Mesenteric fat pad (tissue), 1 donor: Measurements from ENCODE around the gene ZNHIT1. TPM values are rescaled to one million over a fixed set of nuclear protein-coding genes. Genes with fewer than 3 reads are reported as not detected.
A peak's percentile ranks its signal among the peaks of the same experiment; 100 is the strongest.
"Not testable (repeated sequence)": the region's sequence is repeated elsewhere in the genome, so short reads cannot be mapped to it uniquely, and the experiment has no call there.

Experiments used
- DNase-seq: peaks from one replicate; pipeline ENCODE4 v3.0.0-alpha.2; 2020; ENCODE audit warnings: low spot score
- total RNA-seq: library from RNA; stranded (reverse); fragmentation: NEBNext Ultra II Directional; extraction: Animal tissue kit (Norgen Biotek cat#: 25700); gene quantifications from one replicate; pipeline ENCODE4 v1.2.1, GENCODE V29; 2021
- donor health status: DM: yes; HTN: yes; CAD: no.

ZNHIT1 gene
- total RNA-seq, 1 donor from 2014 or later: 74.8 TPM

DNA sequence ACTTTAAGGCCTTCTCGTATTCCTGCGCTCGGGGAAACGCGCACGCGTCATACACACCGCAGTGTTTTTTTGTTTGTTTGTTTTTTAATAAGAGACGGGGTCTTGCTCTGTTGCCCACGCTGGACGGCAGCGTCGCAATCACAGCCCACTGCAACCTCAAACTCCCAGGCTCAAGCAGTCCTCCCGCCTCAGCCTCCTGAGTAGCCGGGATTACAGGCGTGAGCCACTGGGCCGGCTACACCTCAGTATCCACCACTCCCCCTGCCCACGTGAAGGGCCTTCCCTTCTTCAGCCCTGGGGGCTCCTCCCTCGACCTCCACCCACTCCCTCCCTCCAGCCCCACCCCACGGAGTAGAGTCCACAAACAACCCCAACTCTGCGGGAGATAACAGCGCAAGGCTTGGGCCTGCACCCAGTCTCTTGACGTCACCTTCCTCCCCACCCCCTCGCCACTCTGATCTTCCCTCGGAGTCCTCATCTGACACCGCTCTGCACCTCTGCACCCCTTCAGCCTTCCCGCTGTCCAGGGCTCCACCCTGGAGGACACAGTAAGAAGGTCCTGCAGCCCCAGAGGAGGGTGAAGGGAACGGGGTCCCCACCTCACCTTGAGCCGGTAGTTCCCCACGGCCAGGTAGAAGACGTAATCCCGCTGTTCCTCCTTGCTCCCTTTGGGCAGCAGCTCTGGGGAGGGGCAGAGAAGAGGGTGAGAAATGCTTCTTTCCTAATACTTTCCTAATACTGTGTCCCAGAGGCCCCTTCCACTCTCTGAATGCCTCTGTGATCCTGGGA, 22.5 kb downstream of the ZNHIT1 start:
- no peak for DNase-seq

DNA sequence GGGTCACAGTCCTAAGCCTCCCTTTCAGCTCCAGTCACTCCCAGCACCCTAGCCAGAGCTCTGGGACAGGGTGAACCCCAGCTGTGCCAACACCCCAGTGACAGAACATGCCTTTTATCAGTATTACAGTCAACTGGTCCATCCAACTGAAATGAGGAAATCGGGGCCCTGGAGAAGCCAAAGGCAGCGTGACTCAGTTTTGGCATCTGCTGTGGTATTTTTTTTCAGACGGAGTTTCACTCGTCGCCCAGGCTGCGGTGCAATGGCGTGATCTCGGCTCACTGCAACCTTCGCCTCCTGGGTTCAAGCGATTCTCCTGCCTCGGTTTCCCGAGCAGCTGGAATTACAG, 23.0 kb downstream of the ZNHIT1 start:
- DNase-seq: no peak

DNA sequence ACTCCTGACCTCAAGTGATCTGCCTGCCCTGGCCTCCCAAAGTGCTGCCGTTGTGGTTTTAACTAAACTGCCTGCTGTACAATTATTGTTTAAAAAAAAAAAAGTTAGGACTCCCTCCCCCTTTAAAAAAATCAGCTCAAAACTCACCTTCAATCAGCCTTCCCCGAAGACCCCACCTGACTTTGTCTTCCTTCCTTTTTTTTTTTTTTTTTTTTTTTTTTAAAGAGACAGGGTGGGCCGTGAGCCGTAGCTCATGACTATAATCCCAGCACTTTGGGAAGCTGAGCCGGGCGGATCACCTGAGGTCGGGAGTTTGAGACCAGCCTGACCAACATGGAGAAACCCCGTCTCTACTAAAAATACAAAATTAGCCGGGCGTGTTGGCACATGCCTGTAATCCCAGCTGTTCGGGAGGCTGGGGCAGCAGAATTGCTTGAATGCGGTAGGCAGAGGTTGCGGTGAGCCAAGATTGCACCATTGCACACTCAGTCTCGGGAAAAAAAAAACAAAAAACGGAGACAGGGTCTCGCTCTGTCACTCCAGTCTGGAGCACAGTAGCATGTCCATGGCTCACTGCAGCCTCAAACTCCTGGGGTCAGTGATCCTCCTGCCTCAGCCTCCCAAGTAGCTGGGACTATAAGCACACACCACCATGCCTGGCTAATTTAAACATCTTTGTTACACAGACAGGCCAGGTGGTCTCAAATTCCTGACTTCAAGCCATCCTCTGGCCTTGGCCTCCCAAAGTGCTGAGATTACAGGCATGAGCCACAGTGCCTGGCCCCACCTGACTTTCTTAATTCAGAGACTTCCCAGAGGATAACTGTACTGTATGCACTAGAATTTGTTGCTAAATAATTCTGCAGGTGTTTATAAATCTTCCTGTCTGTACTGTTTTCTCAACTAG, 23.7 kb downstream of the ZNHIT1 start:
- no peak for DNase-seq

DNA sequence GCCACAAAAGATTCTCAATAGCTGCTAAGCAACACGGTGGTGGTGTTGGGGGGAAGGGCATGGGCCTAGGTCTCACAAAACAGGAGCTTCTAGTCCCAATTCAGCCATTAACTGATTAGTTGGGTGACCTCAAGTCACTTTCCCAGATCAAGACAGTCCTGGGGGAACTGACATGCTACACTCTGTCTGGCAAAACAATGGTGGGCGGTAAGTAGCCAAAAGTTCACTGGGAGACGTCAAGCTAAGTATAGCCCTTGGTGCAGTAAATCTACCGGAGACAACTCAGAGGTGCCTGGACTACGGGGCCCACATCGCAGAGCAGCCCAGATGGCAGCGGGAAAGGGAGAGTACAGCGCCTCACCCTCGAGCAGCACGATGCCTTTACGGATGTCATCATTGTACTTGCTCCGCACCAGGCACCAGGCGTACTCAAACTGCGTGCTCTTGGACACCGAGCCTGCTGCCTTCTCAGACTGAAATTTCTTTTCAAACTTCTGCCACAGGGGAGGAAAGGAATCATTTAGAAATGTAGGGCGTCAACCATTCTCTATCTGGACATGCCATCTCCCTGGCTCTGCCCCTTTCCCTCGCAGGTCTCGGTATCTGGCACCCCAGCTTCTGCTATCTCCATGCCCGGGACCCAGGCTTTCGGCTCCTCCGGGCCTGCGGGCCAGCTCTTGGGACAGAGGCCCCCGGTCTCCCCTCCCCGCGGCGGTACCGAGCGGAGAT, 25.8 kb downstream of the ZNHIT1 start:
- peak; percentile 96 for DNase-seq

DNA sequence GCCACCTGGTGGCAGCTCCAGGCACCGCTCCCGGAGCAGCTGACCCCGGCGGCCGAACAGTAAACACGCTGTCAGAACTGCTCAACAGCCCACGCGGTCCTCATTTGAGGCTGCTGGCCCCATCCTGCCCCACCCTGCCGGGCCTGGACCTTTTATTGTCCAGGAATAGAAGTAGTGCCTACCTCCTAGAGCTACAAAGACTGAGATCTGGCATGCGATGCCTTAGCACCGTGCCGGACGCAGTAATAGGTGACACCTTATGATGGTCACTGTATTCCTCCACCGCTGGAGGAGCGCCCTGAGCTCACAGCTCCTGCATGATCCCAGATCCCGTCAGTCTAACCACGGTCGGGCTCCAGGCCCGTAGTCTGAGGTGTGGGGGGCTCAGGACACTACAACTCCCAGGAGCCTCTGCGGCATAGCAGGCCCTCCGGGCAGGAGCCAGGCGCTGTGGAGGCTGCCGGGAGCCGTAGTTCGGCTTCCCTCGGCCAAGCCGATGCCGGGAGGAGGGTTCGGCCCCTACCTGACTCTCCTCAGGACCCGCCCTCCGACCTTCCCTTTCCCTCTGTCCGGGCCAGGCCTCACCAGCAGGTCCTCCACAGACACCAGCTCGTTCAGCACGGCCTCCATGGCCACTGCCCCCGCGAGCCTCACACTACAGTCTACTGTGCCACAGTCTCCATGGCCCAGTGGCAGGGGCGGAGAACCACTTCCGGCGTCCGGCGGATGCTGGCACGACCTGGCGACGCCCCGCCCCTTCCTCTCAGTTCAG, 26.6 kb downstream of the ZNHIT1 start, which contains the start of gene FIS1:
TSS of gene FIS1 (minus strand) at position 707 of the 772 bp plus-strand sequence. CDS start at position 630, 77 bp downstream.
- DNase-seq: peak; percentile 98

DNA sequence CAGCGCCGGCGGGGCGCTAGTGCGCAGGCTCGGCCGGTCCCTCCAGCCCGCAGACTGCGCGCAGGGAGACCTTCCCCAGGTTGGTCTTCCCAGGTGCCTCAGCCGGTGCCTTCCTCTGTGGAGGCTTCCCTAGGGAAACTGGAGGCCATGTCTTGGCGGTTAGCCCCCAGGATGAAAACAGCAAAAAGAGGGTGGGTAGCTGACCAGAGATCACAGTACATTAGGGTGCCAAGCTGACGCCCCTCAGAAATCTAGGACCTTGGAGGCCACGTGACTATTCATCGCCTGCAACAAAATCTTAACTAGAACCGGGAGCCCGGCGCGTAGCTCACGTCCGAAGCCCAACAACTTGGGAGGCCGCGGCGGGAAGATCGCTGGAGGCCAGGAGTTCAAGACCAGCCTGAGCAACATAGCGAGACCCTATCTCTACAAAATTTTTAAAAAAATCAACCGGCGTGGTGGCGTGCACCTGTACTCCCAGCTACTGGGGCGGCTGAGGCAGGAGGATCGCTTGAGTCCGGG, 27.2 kb downstream of the ZNHIT1 start:
- no peak for DNase-seq

DNA sequence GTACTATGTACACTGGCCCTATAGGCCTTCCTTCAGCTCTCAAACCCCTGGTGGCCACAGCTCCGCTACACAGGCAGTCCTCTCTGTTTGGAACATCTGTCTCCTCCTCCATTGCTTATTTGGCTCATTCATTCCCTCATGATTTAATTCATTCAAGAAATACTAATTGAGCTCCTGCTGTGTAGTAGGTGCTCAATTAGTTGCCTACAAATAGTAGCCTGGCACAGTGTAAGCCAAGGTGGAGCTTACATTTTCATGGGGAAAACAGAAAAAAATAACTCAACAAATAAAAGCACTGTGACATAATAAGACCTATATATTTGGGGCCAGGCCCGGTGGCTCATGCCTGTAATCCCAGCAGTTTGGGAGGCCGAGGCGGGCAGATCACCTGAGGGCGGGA, 30.3 kb downstream of the ZNHIT1 start:
- no peak for DNase-seq

DNA sequence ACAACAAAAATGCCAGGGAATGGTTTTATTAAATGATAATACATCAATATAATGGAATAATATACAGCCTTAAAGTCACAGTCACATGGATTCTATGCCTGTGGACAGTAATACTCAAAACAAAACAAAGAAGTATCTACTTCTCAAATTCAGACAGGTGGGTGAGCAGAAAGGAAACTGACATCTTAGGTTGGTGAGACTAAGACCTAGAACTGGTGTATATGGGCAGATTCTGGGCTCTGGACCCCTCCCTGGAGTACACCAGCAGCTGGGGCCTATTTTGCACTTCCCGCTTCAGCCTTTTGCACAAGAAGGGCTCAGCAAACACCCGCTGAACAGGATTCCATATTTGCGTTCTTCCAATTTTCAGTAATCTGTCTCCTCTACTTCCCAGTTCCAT, 32.4 kb downstream of the ZNHIT1 start:
- DNase-seq: no peak

DNA sequence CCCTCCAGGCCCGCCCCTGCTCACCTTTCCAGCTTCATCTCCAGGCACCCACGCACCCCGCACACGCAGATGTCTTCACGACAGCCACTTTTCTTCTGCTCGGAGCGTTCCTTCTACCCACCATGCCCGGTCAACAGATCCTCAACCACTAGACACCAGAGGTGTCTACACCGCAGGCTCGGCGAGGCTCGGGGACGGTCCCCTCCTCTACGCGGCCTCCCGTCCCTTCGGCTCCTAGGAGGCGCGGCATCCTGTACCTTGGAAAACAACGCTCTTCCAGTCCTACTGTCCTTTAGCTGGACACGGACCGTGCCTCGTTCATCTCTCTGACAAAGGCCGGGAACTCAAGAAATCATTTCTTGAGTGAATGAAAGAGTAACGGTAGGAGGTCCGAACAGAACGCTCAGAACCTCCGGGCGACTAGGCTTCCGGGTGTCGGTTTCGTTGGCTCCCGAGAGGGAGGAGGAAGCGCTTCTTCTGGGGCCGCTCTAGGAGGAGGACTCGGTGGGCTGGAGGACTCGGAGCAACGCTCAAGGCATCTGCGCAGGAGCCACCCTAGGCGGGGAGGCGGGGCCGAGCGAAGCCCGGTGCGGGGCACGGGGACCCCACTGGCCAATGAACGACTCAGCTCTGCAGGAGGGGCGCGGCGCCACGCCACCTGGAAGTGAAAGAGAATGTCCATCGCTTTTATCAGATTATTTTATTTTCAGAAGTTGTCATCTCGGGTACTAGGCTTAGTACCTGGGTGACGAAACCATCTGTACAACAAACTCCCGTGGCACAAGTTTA, 34.1 kb downstream of the ZNHIT1 start:
- peak; percentile 99 for DNase-seq

DNA sequence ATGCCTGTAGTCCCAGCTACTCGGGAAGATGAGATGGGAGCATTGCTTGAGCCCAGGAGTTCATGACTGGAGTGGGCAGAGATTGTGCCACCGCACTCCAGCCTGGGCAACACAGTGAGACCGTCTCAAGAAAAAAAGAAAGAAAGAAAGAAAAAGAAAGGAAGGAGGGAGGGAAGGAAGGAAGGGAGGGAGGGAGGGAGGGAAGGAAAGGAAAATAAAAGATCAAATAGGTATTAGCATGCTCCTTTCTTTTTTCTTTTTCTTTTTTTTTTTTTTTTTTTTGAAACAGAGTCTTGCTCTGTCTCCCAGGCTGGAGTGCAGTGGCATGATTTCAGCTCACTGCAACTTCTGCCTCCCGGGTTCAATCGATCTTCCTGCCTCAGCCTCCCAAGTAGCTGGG, 35.2 kb downstream of the ZNHIT1 start:
- not testable (repeated sequence) for DNase-seq

DNA sequence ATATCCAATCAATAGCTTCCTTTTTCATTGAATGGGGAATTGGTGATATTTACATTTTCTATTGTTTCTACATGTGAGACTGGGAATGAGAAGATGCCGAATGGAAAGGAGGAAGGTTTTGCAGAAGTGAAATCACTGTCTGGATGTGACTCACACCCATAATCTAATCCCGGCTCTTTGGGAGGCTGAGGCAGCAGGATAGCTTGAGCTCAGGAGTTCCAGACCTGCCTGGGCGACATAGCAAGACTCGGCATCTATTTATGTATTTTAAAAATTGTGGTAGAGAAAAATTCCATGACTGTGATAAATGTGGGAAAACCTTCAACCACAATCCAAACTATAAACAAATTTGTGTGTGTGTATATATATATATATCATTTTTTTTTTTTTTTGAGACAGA, 37.8 kb downstream of the ZNHIT1 start:
- no peak for DNase-seq

DNA sequence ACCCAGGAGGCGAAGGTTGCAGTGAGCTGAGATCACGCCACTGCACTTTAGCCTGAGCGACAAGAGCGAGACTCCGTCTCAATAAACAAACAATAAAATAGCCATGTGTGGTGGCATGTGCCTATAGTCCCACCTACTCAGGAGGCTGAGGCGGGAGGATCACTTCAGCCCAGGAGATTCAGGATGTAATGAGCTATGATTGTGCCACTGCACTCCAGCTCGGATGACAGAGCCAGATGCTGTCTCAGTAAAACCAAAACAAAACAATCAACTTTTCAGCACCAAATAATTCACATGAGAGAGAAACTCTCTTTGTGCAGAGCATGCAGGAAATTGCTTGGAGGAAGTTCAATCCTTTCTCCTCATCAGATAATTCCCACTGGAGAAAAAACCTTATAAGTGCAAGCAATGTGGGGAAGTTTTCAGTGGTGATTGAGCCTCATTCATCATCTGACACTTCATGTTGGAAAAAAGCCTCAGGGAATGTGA, 40.3 kb downstream of the ZNHIT1 start:
- no peak for DNase-seq

DNA sequence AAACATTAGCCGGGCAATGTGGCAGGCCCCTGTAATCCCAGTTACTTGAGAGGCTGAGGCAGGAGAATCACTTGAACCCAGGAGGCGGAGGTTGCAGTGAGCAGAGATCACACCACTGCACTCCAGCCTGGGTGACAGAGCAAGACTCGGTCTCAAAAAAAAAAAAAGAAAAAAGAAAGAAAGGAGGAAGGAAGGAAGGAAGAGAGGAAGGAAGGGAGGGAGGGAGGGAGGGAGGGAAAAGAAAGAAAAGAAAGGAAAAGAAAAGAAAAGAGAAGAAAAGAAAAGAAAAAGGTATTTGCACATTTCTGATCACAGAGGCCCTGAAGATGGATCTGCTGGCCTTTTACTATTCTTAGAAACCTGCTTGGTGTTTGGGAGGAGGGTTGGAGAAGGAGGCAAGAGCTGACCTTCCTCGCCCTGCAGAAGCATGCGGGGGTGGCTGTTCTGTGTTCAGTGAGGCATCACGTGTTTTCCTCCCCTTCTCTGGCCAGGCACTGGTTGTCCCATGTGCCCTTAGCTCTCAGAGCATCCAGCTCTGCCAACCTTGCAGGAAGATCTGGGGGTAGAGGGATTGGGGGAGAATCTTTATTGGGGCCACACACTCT, 46.2 kb downstream of the ZNHIT1 start:
- not testable (repeated sequence) for DNase-seq

DNA sequence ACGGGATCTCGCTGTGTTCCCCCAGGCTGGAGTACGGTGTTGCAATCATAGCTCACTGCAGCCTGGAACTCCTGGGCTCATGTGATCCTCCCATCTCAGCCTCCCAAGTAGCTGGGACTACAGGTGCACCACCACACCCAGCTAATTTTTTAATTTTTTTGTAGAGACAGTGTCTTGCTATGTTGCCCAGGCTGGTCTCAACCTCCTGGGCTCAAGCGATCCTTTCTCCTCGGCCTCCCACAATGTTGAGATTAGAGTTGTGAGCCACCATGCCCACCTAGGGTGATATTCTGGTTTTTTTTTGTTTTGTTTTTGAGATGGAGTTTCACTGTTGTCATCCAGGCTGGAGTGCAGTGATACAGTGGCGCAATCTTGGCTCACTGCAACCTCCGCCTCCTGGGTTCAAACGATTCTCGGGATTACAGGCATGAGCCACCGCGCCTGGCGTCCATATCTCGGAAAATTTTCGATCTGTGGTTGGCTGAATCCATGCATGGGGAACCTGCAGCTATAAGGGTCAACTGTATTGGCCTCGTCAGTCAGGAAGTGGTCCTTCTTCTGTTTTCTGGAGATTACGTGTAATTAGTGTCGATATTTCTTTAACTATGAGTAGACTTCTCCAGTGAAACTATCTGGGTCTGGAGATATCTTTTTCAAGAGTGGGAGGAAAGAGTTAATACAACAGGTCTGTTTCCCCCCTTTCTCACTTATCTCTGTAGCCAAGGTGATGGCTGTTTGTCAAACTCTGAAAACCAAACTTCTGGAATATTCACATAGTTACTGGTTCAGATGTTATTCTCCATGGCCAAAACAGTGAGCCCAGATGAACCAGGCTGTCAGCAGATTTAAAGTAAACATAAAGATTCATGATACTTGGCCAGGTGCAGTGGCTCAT, 47.9 kb downstream of the ZNHIT1 start:
- no peak for DNase-seq

DNA sequence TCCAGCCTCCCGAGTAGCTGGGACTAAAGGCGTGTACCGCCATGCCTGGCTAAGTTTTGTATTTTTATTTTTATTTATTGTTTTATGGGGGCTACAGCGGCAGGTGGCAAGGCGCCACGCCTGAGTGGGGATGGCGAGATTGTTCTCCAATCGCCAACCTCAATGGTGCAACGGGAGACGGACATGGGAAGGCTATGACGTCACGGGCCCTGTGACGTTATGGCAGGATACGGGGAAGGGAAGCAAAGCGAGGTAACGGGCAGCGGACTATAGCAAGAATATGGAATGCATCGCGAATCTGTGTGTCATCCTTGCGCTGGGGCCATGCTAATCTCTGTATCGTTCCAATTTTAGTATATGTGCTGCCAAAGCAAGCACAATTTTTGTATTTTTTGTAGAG, 51.7 kb downstream of the ZNHIT1 start:
- no peak for DNase-seq

DNA sequence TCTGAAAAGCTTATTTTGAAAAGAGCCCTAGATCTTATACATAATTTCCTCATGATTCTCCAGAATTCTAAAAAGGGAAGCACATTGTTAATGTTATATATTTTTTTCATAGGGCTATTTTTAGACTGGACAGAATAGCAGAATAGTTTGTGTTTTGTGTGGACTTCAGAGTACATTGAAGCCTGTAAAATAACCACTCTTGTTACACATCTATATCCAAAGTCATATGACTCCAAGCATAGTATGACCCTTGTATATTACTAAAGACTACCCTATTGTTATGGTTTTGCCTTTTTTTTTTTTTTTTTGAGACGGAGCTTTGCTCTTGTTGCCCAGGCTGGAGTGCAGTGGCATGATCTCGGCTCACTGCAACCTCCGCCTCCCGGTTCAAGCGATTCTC, 53.1 kb downstream of the ZNHIT1 start:
- DNase-seq: no peak

DNA sequence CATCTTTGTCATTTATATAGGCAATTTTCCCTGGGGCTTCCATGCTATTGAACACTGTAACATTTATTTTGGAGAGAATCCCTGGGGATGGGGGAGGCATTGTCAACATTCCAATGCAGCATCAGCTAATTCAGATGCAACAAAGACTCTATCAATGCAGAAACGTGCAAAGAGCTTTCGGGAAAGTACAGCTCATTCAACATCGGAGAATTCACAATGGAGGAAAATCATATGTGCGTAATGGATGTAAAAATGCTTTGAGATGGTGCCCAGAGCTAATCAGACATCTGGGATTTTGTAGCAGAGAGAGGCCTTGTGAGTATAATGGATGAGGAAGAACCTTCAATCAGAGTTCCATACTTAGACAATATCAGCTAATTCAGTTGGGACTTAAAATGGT, 55.2 kb downstream of the ZNHIT1 start:
- DNase-seq: no peak
